ENCODE measurements around the gene GABARAP. TPM values are rescaled to one million over a fixed set of nuclear protein-coding genes. Genes with fewer than 3 reads are reported as not detected.

The GABARAP gene
- total RNA-seq = 100 to 1,000 TPM; 188 to 199 TPM

- H3K27me3 Mint-ChIP-seq = peaks cover 3% of the 10 kb centered on the region
- peak within 1 kb of the TSS; percentile 98 for H3K4me3 Mint-ChIP-seq
- ChIA-PET CTCF (interaction anchor here (0.9 to 3.2 kb wide), 9 partner anchors 8 to 196 kb away, joined by 3 to 19 read pairs (median 4); partner anchors contain the start of genes ACADVL, CTDNEP1, DLG4 and DVL2), POLR2A (interaction anchor here (0.7 to 3.6 kb wide), 5 partner anchors 8 to 95 kb away, joined by 3 to 19 read pairs (median 4); partner anchors contain the start of genes ACADVL, CTDNEP1, DLG4 and DVL2)
- peaks cover 38% of the 10 kb centered on the region for H3K4me1 Mint-ChIP-seq (ENCODE audit: low read depth)
- DNase-seq = peak; percentile 96
- intact Hi-C loops (cut with micrococcal nuclease) = loop anchor here (5.0 kb wide), 1 partner anchor 600 kb away; no protein-coding TSS in a partner anchor
- no peaks in the 10 kb centered on the region for H3K9me3 Mint-ChIP-seq
- H3K36me3 Mint-ChIP-seq = peaks cover 30% of the 10 kb centered on the region
- peak within 1 kb of the TSS; percentile 97 for H3K27ac Mint-ChIP-seq
Measured at GRCh38 chr17:7241783-7242716, at the start of gene GABARAP. TSS of gene GABARAP (minus strand) at chr17:7242449. CDS start at chr17:7242330, 119 bp downstream.

DNA sequence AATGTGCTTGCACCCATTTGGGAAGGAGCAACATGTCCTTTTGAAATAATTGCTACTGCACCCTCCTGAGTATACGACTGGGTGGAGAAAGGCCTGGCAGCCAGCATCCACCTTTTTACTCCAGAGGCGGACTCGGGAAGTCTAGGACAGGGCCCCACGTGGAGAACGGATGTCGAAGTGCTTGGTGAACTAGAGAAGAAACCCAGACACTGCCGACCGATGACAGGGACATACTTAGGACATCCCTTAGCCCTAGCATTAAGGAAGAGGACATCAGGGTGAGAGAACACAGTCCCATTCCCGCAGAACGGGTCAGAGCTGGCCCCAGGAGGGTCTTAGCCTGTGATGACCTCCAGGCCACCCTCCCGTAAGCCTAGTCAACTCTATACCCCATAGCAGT is 48.4 kb upstream of the GABARAP start:
- POLR2A ChIA-PET = no interaction called here
- Mint-ChIP-seq H3K9me3 (no peaks in the 10 kb centered on the region), H3K27me3 (peaks cover 24% of the 10 kb centered on the region), H3K27ac (no peak overlapping the region), H3K4me3 (no peak overlapping the region), H3K4me1 (ENCODE audit: low read depth) (peaks cover 11% of the 10 kb centered on the region), H3K36me3 (no peaks in the 10 kb centered on the region)
- no peak for DNase-seq
- CTCF ChIA-PET = no interaction called here
- intact Hi-C loops (cut with micrococcal nuclease) = no loop called here

- peaks cover 8% of the 10 kb centered on the region for H3K4me1 Mint-ChIP-seq (ENCODE audit: low read depth)
- POLR2A ChIA-PET = no interaction called here
- no peak overlapping the region for H3K4me3 Mint-ChIP-seq
- no peaks in the 10 kb centered on the region for H3K9me3 Mint-ChIP-seq
- DNase-seq = no peak
- CTCF ChIA-PET = no interaction called here
- H3K36me3 Mint-ChIP-seq = no peaks in the 10 kb centered on the region
- H3K27ac Mint-ChIP-seq = no peak overlapping the region
- intact Hi-C loops (cut with micrococcal nuclease) = no loop called here
- H3K27me3 Mint-ChIP-seq = peaks cover 20% of the 10 kb centered on the region
Measured at GRCh38 chr17:7290166-7290565, 47.9 kb upstream of the GABARAP start.

DNA sequence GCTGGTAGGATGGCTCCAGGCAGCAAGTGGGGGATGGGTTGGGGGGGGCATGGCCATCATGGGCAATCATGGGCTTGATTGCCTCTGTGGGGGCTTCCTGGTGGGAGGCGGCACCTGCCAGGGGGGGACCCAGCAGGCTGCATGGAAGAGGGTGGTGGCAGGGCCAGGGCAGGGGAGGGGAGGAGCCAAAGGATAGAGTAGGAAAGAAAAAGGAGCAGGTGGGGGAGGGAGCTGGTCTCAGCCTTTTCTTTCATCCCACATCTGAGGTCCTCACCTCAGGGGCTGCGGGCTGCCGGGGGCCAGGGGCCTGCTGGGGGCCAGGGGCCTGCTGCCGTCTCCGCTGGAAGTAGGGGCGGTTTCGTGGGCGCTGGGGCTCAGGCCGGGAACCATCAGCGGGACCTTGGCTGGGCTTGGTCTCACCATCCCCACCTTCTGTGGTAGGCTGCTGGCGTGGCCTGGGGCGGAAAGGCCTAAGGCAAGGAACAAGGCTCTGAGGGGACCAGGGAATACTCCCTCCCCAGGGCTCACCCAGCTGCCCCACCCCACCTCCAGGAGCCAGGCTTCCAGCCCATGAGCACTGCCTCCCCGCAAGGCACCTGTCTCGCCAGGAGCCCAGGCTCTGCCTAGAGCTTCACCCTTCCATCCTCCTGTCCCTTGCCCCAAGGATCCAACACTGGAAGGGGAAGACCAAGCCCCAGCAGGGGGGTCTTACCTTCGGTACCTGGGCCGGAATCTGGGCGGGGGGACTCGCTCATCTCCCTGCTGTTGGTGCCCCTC is 47.2 kb upstream of the GABARAP start:
- peaks cover 17% of the 10 kb centered on the region for H3K27me3 Mint-ChIP-seq
- peaks cover 5% of the 10 kb centered on the region for H3K4me1 Mint-ChIP-seq (ENCODE audit: low read depth)
- no peaks in the 10 kb centered on the region for H3K9me3 Mint-ChIP-seq
- DNase-seq = no peak
- CTCF ChIA-PET = interaction anchor here (0.8 to 1.0 kb wide), 2 partner anchors 7 to 243 kb away, joined by 3 read pairs; no protein-coding TSS in a partner anchor
- H3K27ac Mint-ChIP-seq = no peak overlapping the region
- H3K4me3 Mint-ChIP-seq = no peak overlapping the region
- no peaks in the 10 kb centered on the region for H3K36me3 Mint-ChIP-seq
- intact Hi-C loops (cut with micrococcal nuclease) = no loop called here
- POLR2A ChIA-PET = interaction anchor here (0.6 kb wide), 1 partner anchor 283 kb away, joined by 3 read pairs; no protein-coding TSS in a partner anchor

- DNase-seq = no peak
- Mint-ChIP-seq H3K36me3 (no peaks in the 10 kb centered on the region), H3K27ac (no peak overlapping the region), H3K4me1 (ENCODE audit: low read depth) (peaks cover 11% of the 10 kb centered on the region), H3K9me3 (no peaks in the 10 kb centered on the region), H3K27me3 (peaks cover 21% of the 10 kb centered on the region), H3K4me3 (no peak overlapping the region)
- intact Hi-C loops (cut with micrococcal nuclease) = no loop called here
- CTCF ChIA-PET = interaction anchor here (0.9 to 8.4 kb wide), 3 partner anchors 12 to 151 kb away, joined by 3 to 145 read pairs (median 3); no protein-coding TSS in a partner anchor
- POLR2A ChIA-PET = interaction anchor here (0.6 kb wide), 1 partner anchor 232 kb away, joined by 3 read pairs; no protein-coding TSS in a partner anchor
Measured at GRCh38 chr17:7285679-7286078, 43.4 kb upstream of the GABARAP start.

DNA sequence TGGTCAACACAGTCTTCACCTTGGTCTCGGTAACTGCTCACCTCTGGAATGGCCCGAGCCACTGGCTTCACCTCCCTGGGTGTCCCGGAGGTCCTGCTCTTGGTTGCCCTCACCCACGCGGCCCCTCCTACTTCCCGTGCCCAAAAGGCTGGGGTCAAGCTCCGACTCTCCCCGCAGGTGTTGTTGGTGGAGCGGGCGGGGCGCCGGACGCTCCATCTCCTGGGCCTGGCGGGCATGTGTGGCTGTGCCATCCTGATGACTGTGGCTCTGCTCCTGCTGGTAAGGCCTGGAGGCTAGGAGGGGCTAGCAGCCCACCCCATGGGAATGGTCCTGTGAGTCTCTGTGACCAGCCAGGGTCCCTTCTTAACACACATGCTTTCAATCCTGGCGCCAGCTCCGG is 42.7 kb upstream of the GABARAP start:
- ChIA-PET POLR2A (interaction anchor here (0.6 kb wide), 1 partner anchor 231 kb away, joined by 3 read pairs; no protein-coding TSS in a partner anchor), CTCF (interaction anchor here (0.6 to 8.4 kb wide), 3 partner anchors 13 to 276 kb away, joined by 3 to 145 read pairs (median 5); no protein-coding TSS in a partner anchor)
- peaks cover 12% of the 10 kb centered on the region for H3K4me1 Mint-ChIP-seq (ENCODE audit: low read depth)
- H3K27me3 Mint-ChIP-seq = peaks cover 20% of the 10 kb centered on the region
- no peaks in the 10 kb centered on the region for H3K36me3 Mint-ChIP-seq
- no peak for DNase-seq
- no peaks in the 10 kb centered on the region for H3K9me3 Mint-ChIP-seq
- H3K27ac Mint-ChIP-seq = no peak overlapping the region
- intact Hi-C loops (cut with micrococcal nuclease) = loop anchor here (5.0 kb wide), 1 partner anchor 107 kb away; the partner anchor contains the start of gene PLSCR3
- H3K4me3 Mint-ChIP-seq = no peak overlapping the region

- H3K9me3 Mint-ChIP-seq = no peaks in the 10 kb centered on the region
- no peak overlapping the region for H3K27ac Mint-ChIP-seq
- no peak overlapping the region for H3K4me3 Mint-ChIP-seq
- CTCF ChIA-PET = interaction anchor here (1.1 to 8.4 kb wide), 3 partner anchors 14 to 153 kb away, joined by 3 to 145 read pairs (median 5); no protein-coding TSS in a partner anchor
- peaks cover 19% of the 10 kb centered on the region for H3K27me3 Mint-ChIP-seq
- no peaks in the 10 kb centered on the region for H3K36me3 Mint-ChIP-seq
- POLR2A ChIA-PET = no interaction called here
- DNase-seq = no peak
- peaks cover 12% of the 10 kb centered on the region for H3K4me1 Mint-ChIP-seq (ENCODE audit: low read depth)
- intact Hi-C loops (cut with micrococcal nuclease) = loop anchor here (5.0 kb wide), 1 partner anchor 109 kb away; the partner anchor contains the start of gene PLSCR3
Measured at GRCh38 chr17:7283471-7284216, 41.4 kb upstream of the GABARAP start.

- intact Hi-C loops (cut with micrococcal nuclease) = loop anchor here (5.0 kb wide), 1 partner anchor 109 kb away; the partner anchor contains the start of gene PLSCR3
- POLR2A ChIA-PET = interaction anchor here (0.5 to 0.8 kb wide), 2 partner anchors 23 to 94 kb away, joined by 3 to 4 read pairs; no protein-coding TSS in a partner anchor
- CTCF ChIA-PET = interaction anchor here (1.0 to 8.4 kb wide), 4 partner anchors 15 to 154 kb away, joined by 3 to 145 read pairs (median 6); no protein-coding TSS in a partner anchor
- Mint-ChIP-seq H3K36me3 (no peaks in the 10 kb centered on the region), H3K27ac (no peak overlapping the region), H3K4me3 (no peak overlapping the region), H3K9me3 (no peaks in the 10 kb centered on the region), H3K27me3 (peaks cover 19% of the 10 kb centered on the region), H3K4me1 (ENCODE audit: low read depth) (peaks cover 12% of the 10 kb centered on the region)
- no peak for DNase-seq
Measured at GRCh38 chr17:7282752-7283321, 40.6 kb upstream of the GABARAP start.

DNA sequence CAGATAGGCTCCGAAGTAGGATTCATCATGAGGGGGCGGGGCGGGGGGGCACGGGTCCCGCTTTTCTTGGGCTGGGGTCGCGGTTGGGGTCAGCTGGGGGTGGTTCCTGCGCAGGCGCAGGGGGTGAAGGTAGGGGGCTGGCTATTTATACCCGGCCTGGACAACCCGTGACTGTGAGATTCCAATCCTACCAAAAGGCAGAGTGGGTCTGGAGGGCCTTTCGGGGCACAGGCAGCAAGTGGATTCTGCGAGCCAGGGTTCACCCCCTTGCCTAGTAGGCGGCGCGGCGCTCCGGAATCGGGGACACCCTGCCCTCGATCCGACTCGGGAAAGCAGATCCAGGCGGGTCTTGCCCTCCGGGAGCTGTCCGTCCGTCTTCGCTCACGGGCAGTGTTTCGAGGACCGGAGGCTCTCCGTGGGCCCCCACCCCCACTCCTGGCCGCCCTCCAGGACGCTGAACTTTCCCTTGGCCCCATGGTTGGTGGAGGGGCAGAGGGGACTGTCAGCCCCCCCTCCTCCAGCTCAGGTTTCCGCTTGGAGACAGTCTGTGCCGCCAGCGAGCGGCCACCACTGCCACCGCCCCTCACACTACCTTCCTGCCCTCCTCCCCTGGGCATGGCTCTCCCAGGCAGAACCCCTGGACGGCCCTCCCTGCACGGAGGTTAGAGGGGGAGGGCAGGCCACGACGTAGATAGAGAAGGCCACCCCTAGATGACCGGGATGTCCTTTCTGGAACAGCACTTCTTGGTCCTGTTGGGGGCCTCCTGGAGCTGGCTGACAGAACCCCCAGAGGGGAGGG is 39.9 kb upstream of the GABARAP start:
- peaks cover 12% of the 10 kb centered on the region for H3K4me1 Mint-ChIP-seq (ENCODE audit: low read depth)
- CTCF ChIA-PET = interaction anchor here (1.0 to 8.4 kb wide), 6 partner anchors 11 to 155 kb away, joined by 3 to 145 read pairs (median 7); partner anchors contain the start of gene NEURL4
- H3K27me3 Mint-ChIP-seq = peaks cover 19% of the 10 kb centered on the region
- H3K4me3 Mint-ChIP-seq = peak overlapping the region; percentile 65
- POLR2A ChIA-PET = interaction anchor here (0.8 kb wide), 1 partner anchor 22 kb away, joined by 4 read pairs; no protein-coding TSS in a partner anchor
- no peak overlapping the region for H3K27ac Mint-ChIP-seq
- H3K36me3 Mint-ChIP-seq = no peaks in the 10 kb centered on the region
- DNase-seq = no peak
- intact Hi-C loops (cut with micrococcal nuclease) = loop anchor here (5.0 kb wide), 1 partner anchor 110 kb away; the partner anchor contains the start of gene PLSCR3
- no peaks in the 10 kb centered on the region for H3K9me3 Mint-ChIP-seq

Data from activated CD4-positive, alpha-beta memory T cell treated with anti-CD3 and anti-CD28 coated beads for 36 hours (primary cell).